IPS-18c (cell line): ENCODE data around the gene SMC6.

ENCODE experiments used
- H3K4me3 ChIP-seq: 2 replicates; pipeline ENCODE4 v1.7.0; 2013; ENCODE audit warnings: low read depth, mild to moderate bottlenecking, low read length, moderate library complexity; ENCODE audit not compliant: insufficient read depth
- H3K9me3 ChIP-seq: one replicate; pipeline ENCODE4 v1.6.1; 2013; ENCODE audit warnings: mild to moderate bottlenecking, low read length, moderate library complexity; ENCODE audit not compliant: control insufficient read depth, insufficient read depth

SMC6 gene

DNA sequence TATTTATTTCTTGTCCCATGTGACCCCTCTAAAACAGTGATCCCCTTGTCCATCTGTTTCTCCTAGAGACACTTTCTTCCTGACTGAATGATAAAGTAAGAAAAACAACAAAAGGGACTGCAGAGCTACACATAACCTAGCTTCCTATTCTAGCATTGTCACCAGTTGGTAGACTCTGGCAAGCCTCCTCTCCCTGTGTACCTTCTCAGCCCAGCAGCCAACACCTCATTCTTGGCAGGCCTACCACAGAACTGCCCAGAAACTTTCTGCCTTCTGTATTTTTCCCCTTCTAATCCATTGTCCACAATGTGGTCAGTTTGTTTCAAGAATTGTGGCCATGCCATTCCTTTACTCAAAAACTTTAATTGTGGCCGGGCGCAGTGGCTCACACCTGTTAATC, 13.4 kb downstream of the SMC6 start:
- Histone ChIP-seq H3K9me3 (no peaks in the 10 kb centered on the region), H3K4me3 (no peak overlapping the region)

DNA sequence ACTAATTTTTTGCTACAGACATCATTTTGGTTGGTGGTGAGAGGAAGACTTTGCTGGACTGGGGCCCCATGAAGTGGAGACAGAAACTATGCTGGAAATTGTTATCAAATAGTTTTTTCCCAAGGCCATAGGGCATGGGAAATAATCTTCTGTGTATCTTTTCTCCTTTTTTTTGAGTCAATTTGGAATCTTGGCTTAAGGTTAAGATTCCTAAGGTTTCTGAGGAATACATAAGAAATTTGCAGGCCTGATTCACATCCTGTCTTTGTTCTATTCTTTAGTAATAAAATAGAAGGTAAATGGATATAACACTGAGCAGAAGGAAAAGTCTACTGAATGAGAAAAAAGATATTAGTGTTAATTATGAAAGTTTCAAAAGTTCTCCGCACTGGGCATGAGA, 16.6 kb downstream of the SMC6 start:
- Histone ChIP-seq H3K4me3 (no peak overlapping the region), H3K9me3 (no peaks in the 10 kb centered on the region)

- Histone ChIP-seq H3K9me3 (no peaks in the 10 kb centered on the region), H3K4me3 (no peak overlapping the region)
These were observed 17.7 kb downstream of the SMC6 start for GRCh38 chr2:17735864-17736263.

DNA sequence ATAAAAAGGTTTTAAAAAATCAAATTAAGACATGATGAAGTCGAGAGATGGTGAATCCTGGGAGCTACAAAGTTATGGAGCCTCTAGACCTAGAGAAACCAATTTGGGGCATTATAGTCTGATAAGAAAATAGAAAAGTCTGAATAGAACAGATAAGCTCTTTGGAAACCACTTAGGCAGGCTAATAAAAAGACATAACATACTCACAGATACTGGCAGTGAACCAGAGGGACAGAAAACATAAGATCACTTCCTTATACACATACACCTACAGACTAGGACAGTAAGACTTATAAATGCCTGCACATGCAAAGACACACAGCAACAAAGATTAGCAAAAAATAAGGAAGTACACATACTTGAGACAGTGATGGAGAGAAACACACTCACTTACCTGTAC, 20.0 kb downstream of the SMC6 start:
- no peaks in the 10 kb centered on the region for H3K9me3 ChIP-seq
- H3K4me3 ChIP-seq: no peak overlapping the region

- H3K9me3 ChIP-seq: no peaks in the 10 kb centered on the region
These were observed 23.7 kb downstream of the SMC6 start for GRCh38 chr2:17729880-17730279.

GRCh38 chr2:17728210-17728609, 25.4 kb downstream of the SMC6 start:
- Histone ChIP-seq H3K9me3 (no peaks in the 10 kb centered on the region), H3K4me3 (no peak overlapping the region)

More at GRCh38 chr2:17729880-17730279, 23.7 kb downstream of the SMC6 start:
- no peak overlapping the region for H3K4me3 ChIP-seq

- H3K9me3 ChIP-seq: no peaks in the 10 kb centered on the region
- no peak overlapping the region for H3K4me3 ChIP-seq
These were observed 33.8 kb downstream of the SMC6 start for GRCh38 chr2:17719562-17720371.

- H3K9me3 ChIP-seq: no peaks in the 10 kb centered on the region
- H3K4me3 ChIP-seq: no peak overlapping the region
These were observed 34.9 kb downstream of the SMC6 start for GRCh38 chr2:17718689-17719088.

DNA sequence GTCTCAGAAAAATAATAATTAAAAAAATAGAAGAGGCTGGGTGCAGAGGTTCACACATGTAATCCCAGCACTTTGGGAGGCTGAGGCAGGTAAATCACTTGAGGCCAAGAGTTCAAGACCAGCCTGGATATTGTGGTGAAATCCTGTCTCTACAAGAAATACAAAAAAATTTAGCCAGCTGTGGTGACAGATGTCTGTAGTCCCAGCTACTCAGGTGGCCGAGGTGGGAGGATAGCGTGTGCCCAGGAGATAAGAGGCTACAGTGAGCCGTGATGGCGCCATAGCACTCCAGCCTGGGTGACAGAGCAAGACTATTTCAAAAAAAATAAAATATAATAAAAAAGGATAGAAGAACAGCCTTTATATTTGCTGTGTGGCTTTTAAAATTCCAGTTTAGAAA, 35.9 kb downstream of the SMC6 start:
- H3K4me3 ChIP-seq: no peak overlapping the region
- no peaks in the 10 kb centered on the region for H3K9me3 ChIP-seq

- H3K4me3 ChIP-seq: no peak overlapping the region
- H3K9me3 ChIP-seq: no peaks in the 10 kb centered on the region
These were observed 40.3 kb downstream of the SMC6 start for GRCh38 chr2:17713291-17713690.

- Histone ChIP-seq H3K4me3 (no peak overlapping the region), H3K9me3 (no peaks in the 10 kb centered on the region)
These were observed 42.9 kb downstream of the SMC6 start for GRCh38 chr2:17710547-17711248.

- Histone ChIP-seq H3K9me3 (no peaks in the 10 kb centered on the region), H3K4me3 (no peak overlapping the region)
These were observed 43.7 kb downstream of the SMC6 start for GRCh38 chr2:17709897-17710296.

- Histone ChIP-seq H3K9me3 (no peaks in the 10 kb centered on the region), H3K4me3 (no peak overlapping the region)
These were observed 45.1 kb downstream of the SMC6 start for GRCh38 chr2:17708501-17708900.

- no peaks in the 10 kb centered on the region for H3K9me3 ChIP-seq
- H3K4me3 ChIP-seq: no peak overlapping the region
These were observed 46.8 kb downstream of the SMC6 start for GRCh38 chr2:17706845-17707244.

GRCh38 chr2:17690776-17691175, 62.8 kb downstream of the SMC6 start:
- no peak overlapping the region for H3K4me3 ChIP-seq
- H3K9me3 ChIP-seq: peaks cover under 1% of the 10 kb centered on the region

DNA sequence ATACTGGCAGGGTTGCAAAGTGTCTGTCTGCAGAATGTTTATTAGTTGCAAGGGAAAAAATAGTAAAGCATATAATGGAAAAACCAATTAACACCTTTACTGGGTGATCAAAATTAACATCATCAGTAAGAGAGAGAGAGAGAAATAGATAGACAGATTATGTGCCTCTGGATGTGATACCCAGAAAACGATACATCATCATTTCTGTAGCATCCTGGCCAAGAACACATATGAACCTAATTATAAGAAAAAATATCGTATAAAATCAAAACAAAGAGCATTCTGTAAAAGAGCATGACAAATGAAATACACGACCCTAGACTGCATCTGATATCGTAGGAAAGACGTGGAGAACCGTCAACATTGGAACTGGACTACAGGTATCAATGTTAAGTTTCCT, 64.6 kb downstream of the SMC6 start:
- Histone ChIP-seq H3K9me3 (no peaks in the 10 kb centered on the region), H3K4me3 (no peak overlapping the region)

- no peaks in the 10 kb centered on the region for H3K9me3 ChIP-seq
- H3K4me3 ChIP-seq: no peak overlapping the region
These were observed 65.0 kb downstream of the SMC6 start for GRCh38 chr2:17688600-17688999.

DNA sequence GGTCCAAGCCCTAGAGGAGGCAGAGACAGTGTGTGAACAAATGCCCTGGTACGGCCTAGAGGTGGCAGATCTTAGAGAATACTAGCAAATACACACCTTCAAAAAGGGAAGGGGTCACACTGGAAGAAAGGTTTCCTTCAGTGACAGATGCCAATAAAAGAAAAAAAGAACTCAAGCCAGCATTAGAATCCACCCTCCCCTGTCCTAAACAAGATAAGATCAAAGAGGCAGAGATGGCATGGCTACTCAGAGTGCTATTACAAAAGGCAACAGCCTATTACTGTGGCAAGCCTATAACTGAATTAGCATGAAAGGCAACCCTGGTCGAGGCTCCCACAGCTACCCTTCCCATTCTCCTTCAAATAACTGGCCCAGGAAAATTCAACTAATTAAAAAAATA, 69.6 kb downstream of the SMC6 start:
- no peak overlapping the region for H3K4me3 ChIP-seq
- no peaks in the 10 kb centered on the region for H3K9me3 ChIP-seq
